Loucy (cell line): Measurements from ENCODE around the gene NPIPB2.
"Not testable (repeated sequence)": the region's sequence is repeated elsewhere in the genome, so short reads cannot be mapped to it uniquely, and the experiment has no call there.

Experiments used
- EZH2phosphoT487 ChIP-seq: fragments of 200-600 bp; IDR thresholded peaks from 2 replicates; pipeline ENCODE4 v1.6.1; 2018; ENCODE audit warnings: antibody characterized with exemption, mild to moderate bottlenecking, moderate library complexity, borderline replicate concordance
- TF ChIP-seq, protein P1 (sequence below): fragments of 200-600 bp; sonication (generic); conservative IDR thresholded peaks from 2 replicates; pipeline ENCODE4 v1.5.1; 2014; ENCODE audit warnings: mild to moderate bottlenecking, antibody characterized with exemption, low read length

DNA sequence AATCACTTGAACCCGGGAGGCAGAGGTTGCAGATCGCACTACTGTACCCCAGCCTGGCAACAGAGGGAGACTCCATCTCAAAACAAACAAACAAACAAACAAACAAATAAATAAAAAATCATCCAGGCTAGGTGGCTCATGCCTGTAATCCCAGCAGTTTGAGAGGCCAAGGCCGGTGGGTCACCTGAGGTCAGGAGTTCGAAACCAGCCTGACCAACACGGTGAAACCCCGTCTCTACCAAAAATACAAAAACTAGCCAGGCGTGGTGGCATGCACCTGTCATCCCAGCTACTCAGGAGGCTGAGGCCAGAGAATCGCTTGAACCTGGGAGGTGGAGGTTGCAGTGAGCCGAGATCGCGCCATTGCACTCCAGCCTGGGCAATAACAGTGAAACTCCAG is 21.1 kb upstream of the NPIPB2 start:
- TF ChIP-seq, protein P1, sequence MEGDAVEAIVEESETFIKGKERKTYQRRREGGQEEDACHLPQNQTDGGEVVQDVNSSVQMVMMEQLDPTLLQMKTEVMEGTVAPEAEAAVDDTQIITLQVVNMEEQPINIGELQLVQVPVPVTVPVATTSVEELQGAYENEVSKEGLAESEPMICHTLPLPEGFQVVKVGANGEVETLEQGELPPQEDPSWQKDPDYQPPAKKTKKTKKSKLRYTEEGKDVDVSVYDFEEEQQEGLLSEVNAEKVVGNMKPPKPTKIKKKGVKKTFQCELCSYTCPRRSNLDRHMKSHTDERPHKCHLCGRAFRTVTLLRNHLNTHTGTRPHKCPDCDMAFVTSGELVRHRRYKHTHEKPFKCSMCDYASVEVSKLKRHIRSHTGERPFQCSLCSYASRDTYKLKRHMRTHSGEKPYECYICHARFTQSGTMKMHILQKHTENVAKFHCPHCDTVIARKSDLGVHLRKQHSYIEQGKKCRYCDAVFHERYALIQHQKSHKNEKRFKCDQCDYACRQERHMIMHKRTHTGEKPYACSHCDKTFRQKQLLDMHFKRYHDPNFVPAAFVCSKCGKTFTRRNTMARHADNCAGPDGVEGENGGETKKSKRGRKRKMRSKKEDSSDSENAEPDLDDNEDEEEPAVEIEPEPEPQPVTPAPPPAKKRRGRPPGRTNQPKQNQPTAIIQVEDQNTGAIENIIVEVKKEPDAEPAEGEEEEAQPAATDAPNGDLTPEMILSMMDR, result not testable (repeated sequence)
- not testable (repeated sequence) for TF ChIP-seq EZH2phosphoT487
